Stomach (tissue), 9 donors: ENCODE measurements around the gene GPR150. TPM values are rescaled to one million over a fixed set of nuclear protein-coding genes. Genes with fewer than 3 reads are reported as not detected.

Experiments used
- DNase-seq, 2 donors: peaks; one replicate each; pipeline versions ENCODE4 v3.0.0 to v3.0.0-alpha.2; 2013 to 2019
- H3K27ac ChIP-seq, 5 donors: fragments of 200-600 bp in 4 of 5; sonication (generic) in 4 of 5; one replicate each; pipeline ENCODE4 v1.5.1; 2013 to 2019; ENCODE audit warnings: mild to moderate bottlenecking in 1 of 5, moderate library complexity in 1 of 5
- H3K27me3 ChIP-seq, 3 donors: fragments of 200-600 bp; sonication (generic); one replicate each; pipeline ENCODE4 v1.5.1; 2017 to 2019; ENCODE audit warnings: mixed run types in 1 of 3
- H3K36me3 ChIP-seq, 4 donors: fragments of 200-600 bp; sonication (generic); 1 replicate in 3 of 4; 2 replicates in 1 of 4; pipeline ENCODE4 v1.5.1; 2016 to 2019
- H3K4me1 ChIP-seq, 4 donors: fragments of 200-600 bp; sonication (generic); one replicate each; pipeline ENCODE4 v1.5.1; 2016 to 2019
- H3K4me3 ChIP-seq, 4 donors: fragments of 200-600 bp; sonication (generic) in 3 of 4; one replicate each; pipeline ENCODE4 v1.5.1; 2016 to 2019; ENCODE audit warnings: mild to moderate bottlenecking in 1 of 4
- H3K9me3 ChIP-seq, 4 donors: fragments of 200-600 bp; sonication (generic); one replicate each; pipeline ENCODE4 v1.5.1; 2016 to 2019
- CTCF ChIP-seq, 7 experiments: fragments of 450-650 bp in 4 of 7; fragments of 200-600 bp in 3 of 7; sonication (generic) in 3 of 7; IDR thresholded peaks; one replicate each; pipeline ENCODE4 v1.5.1; 2016 to 2019; ENCODE audit warnings: antibody characterized with exemption in 7 of 7, control low read depth in 2 of 7, mild to moderate bottlenecking in 1 of 7
- EP300 ChIP-seq: sonication (generic); formaldehyde crosslinking; IDR thresholded peaks from one replicate; pipeline ENCODE4 v1.6.1; 2017; ENCODE audit warnings: antibody characterized with exemption
- POLR2A ChIP-seq, 4 donors: fragments of 450-650 bp; IDR thresholded peaks; one replicate each; pipeline ENCODE4 v1.6.1; 2016; ENCODE audit warnings: antibody characterized with exemption in 4 of 4, control low read depth in 2 of 4, mild to moderate bottlenecking in 1 of 4, moderate library complexity in 1 of 4
- POLR2AphosphoS5 ChIP-seq, 3 donors: sonication (generic); formaldehyde crosslinking; IDR thresholded peaks; one replicate each; pipeline ENCODE4 v1.6.1; 2016; ENCODE audit warnings: antibody characterized with exemption in 3 of 3
- WGBS, 5 donors: extraction: QIAGEN DNeasy Blood & Tissue Kit in 3 of 5; methylation state at CpG; one replicate each; pipeline versions ENCODE4 v1.1.5 to v1.1.7; 2013 to 2018; 5-methylcytosine and 5-hydroxymethylcytosine counted together
- intact Hi-C: fragments of 100-400 bp; cut with DNase I; formaldehyde crosslinking; loops from one replicate; pipeline ENCODE4 v1.15.1; 2023; ENCODE audit warnings: low total_unique reads
- polyA plus RNA-seq, 3 donors: library from polyadenylated mRNA; stranded (reverse); fragments of 200-250 nt; gene quantifications; one replicate each; pipeline ENCODE4 v1.2.3, GENCODE V29; 2013
- total RNA-seq, 5 donors: library from RNA; depleted of rRNA; stranded (reverse); fragments of >200 nt; gene quantifications; one replicate each; pipeline versions ENCODE4 v1.1.0 to v1.2.3, GENCODE V29; 2014 to 2016
- donor health status: healthy with polysubstance abuse.
- donor health status: Bipolar disorder and iron deficiency.
- donor health status: healthy.

GPR150 gene
- total and polyA plus RNA-seq, 8 donors: 0.18 to 1.0 (median 0.76) TPM; not detected in 3

- Histone ChIP-seq H3K4me3 (no peak overlapping the region), H3K36me3 (no peaks in the 10 kb centered on the region), H3K27ac (peak overlapping the region in 1 of 5 donors; percentile 49), H3K4me1 (peaks cover 0 to 31% (median 15%) of the 10 kb centered on the region in 4 donors), H3K9me3 (no peaks in the 10 kb centered on the region), H3K27me3 (no peaks in the 10 kb centered on the region)
- TF ChIP-seq POLR2A (IDR thresholded peaks at IDR 0.05) (no peak), EP300 (no peak), POLR2AphosphoS5 (IDR thresholded peaks at IDR 0.05) (no peak), CTCF (IDR thresholded peaks at IDR 0.05) (no peak)
- no peak for DNase-seq
- intact Hi-C loops: no loop called here
Observed at GRCh38 chr5:95668216-95668615, 48.3 kb downstream of the GPR150 start.

GRCh38 chr5:95668728-95669127 lies 48.8 kb downstream of the GPR150 start:
- peaks cover 0 to 31% (median 15%) of the 10 kb centered on the region in 4 donors for H3K4me1 ChIP-seq
- no peaks in the 10 kb centered on the region for H3K36me3 ChIP-seq
- WGBS, 5 donors: 72 to 79% (median 77%) methylated on average over 1 of the region's 1 CpG
- peak in 1 of 2 donors; percentile 43 for DNase-seq
- no peak for TF ChIP-seq POLR2A (IDR thresholded peaks at IDR 0.05)
- TF ChIP-seq EP300: no peak
- TF ChIP-seq CTCF (IDR thresholded peaks at IDR 0.05): no peak
- TF ChIP-seq POLR2AphosphoS5 (IDR thresholded peaks at IDR 0.05): no peak
- intact Hi-C loops: no loop called here
- H3K9me3 ChIP-seq: no peaks in the 10 kb centered on the region
- peak overlapping the region in 3 of 5 donors; percentile 43 to 76 (median 55) for H3K27ac ChIP-seq
- no peaks in the 10 kb centered on the region for H3K27me3 ChIP-seq
- H3K4me3 ChIP-seq: no peak overlapping the region

- peak overlapping the region in 4 of 5 donors; percentile 44 to 76 (median 58) for H3K27ac ChIP-seq
- WGBS, 5 donors: 71 to 86% (median 76%) methylated on average over 4 of the region's 4 CpGs
- DNase-seq: peak; percentile 26 to 84
- no peaks in the 10 kb centered on the region for H3K9me3 ChIP-seq
- H3K4me1 ChIP-seq: peaks cover 0 to 25% (median 9%) of the 10 kb centered on the region in 4 donors
- H3K27me3 ChIP-seq: no peaks in the 10 kb centered on the region
- no peaks in the 10 kb centered on the region for H3K36me3 ChIP-seq
- H3K4me3 ChIP-seq: no peak overlapping the region
- TF ChIP-seq POLR2AphosphoS5 (IDR thresholded peaks at IDR 0.05) (peak; percentile 25 to 85 (median 46)), EP300 (peak; percentile 24), CTCF (IDR thresholded peaks at IDR 0.05) (no peak), POLR2A (IDR thresholded peaks at IDR 0.05) (no peak)
- intact Hi-C loops: no loop called here
Observed at GRCh38 chr5:95669540-95669939, 49.7 kb downstream of the GPR150 start.

- Histone ChIP-seq H3K9me3 (no peaks in the 10 kb centered on the region), H3K36me3 (no peaks in the 10 kb centered on the region), H3K27me3 (no peaks in the 10 kb centered on the region), H3K27ac (peak overlapping the region in 4 of 5 donors; percentile 44 to 76 (median 58)), H3K4me1 (peaks cover 0 to 23% (median 8%) of the 10 kb centered on the region in 4 donors), H3K4me3 (no peak overlapping the region)
- DNase-seq: no peak
- TF ChIP-seq POLR2AphosphoS5 (IDR thresholded peaks at IDR 0.05) (no peak), EP300 (no peak), CTCF (IDR thresholded peaks at IDR 0.05) (no peak), POLR2A (IDR thresholded peaks at IDR 0.05) (no peak)
- WGBS, 5 donors: 83 to 93% (median 88%) methylated on average over 5 of the region's 5 CpGs
- intact Hi-C loops: loop anchor here (10.0 kb wide), 1 partner anchor 55 kb away; no protein-coding TSS in a partner anchor
Observed at GRCh38 chr5:95669985-95670384, 50.1 kb downstream of the GPR150 start.
